GM12878 (cell line): ENCODE results near the gene SEMA7A.

Experiments used
- CUX1 ChIP-seq: IDR thresholded peaks from 2 replicates; pipeline ENCODE4 v1.6.1; 2012; ENCODE audit warnings: improper control_type of control experiment, low read depth, low read length; ENCODE audit not compliant: insufficient replicate concordance
- EGR1 ChIP-seq, 2 experiments: IDR thresholded peaks; 1 replicate in 1 of 2; 2 replicates in 1 of 2; pipeline ENCODE4 v1.6.1; 2011 to 2012; ENCODE audit warnings: low read depth in 2 of 2, low read length in 2 of 2, borderline replicate concordance in 1 of 2, mild to moderate bottlenecking in 1 of 2, moderate library complexity in 1 of 2
- PAX8 ChIP-seq: fragments of 450-650 bp; IDR thresholded peaks from 2 replicates; pipeline ENCODE4 v1.6.1; 2017; ENCODE audit warnings: mild to moderate bottlenecking, moderate library complexity
- POLR2A ChIP-seq: IDR thresholded peaks from 2 replicates; pipeline ENCODE4 v1.6.1; 2011; ENCODE audit warnings: low read depth, mild to moderate bottlenecking, low read length
- RAD21 ChIP-seq: IDR thresholded peaks from 2 replicates; pipeline ENCODE4 v1.6.1; 2011; ENCODE audit warnings: mild to moderate bottlenecking, low read depth, low read length, moderate library complexity; ENCODE audit not compliant: insufficient read depth
- TAF1 ChIP-seq: IDR thresholded peaks from 2 replicates; pipeline ENCODE4 v1.6.1; 2011; ENCODE audit warnings: mild to moderate bottlenecking, low read depth, low read length, borderline replicate concordance
- YY1 ChIP-seq: IDR thresholded peaks from 2 replicates; pipeline ENCODE4 v1.6.1; 2011; ENCODE audit warnings: low read depth, mild to moderate bottlenecking, low read length
- TF ChIP-seq, protein P1 (sequence below): IDR thresholded peaks from 2 replicates; pipeline ENCODE4 v1.6.1; 2012; ENCODE audit warnings: low read depth, low read length, improper control_type of control experiment
- TF ChIP-seq, protein P2 (sequence below), 3 experiments: IDR thresholded peaks in 2 of 3; conservative IDR thresholded peaks in 1 of 3; 2 replicates each; pipeline ENCODE4 v1.5.1; 2011; ENCODE audit warnings: low read depth in 3 of 3, low read length in 3 of 3, mild to moderate bottlenecking in 3 of 3, control low read depth in 2 of 3, moderate library complexity in 2 of 3, inconsistent platforms in 1 of 3, mixed read lengths in 1 of 3; ENCODE audit not compliant: control insufficient read depth in 2 of 3, insufficient read depth in 1 of 3; ENCODE audit errors: extremely low read depth in 1 of 3

GRCh38 chr15:74464897-74465296, 31.1 kb upstream of the SEMA7A start:
- TF ChIP-seq RAD21, result no peak
- TF ChIP-seq, protein P1, sequence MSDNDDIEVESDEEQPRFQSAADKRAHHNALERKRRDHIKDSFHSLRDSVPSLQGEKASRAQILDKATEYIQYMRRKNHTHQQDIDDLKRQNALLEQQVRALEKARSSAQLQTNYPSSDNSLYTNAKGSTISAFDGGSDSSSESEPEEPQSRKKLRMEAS, result no peak
- TF ChIP-seq TAF1, result no peak
- TF ChIP-seq, protein P2, sequence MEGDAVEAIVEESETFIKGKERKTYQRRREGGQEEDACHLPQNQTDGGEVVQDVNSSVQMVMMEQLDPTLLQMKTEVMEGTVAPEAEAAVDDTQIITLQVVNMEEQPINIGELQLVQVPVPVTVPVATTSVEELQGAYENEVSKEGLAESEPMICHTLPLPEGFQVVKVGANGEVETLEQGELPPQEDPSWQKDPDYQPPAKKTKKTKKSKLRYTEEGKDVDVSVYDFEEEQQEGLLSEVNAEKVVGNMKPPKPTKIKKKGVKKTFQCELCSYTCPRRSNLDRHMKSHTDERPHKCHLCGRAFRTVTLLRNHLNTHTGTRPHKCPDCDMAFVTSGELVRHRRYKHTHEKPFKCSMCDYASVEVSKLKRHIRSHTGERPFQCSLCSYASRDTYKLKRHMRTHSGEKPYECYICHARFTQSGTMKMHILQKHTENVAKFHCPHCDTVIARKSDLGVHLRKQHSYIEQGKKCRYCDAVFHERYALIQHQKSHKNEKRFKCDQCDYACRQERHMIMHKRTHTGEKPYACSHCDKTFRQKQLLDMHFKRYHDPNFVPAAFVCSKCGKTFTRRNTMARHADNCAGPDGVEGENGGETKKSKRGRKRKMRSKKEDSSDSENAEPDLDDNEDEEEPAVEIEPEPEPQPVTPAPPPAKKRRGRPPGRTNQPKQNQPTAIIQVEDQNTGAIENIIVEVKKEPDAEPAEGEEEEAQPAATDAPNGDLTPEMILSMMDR (IDR thresholded peaks at IDR 0.05 in 2 of 3, conservative IDR thresholded peaks at IDR 0.05 in 1 of 3; ENCODE audit: control insufficient read depth in 2 of 3, extremely low read depth in 1 of 3, insufficient read depth in 1 of 3, low read depth in 3 of 3, low read length in 3 of 3), result no peak
- no peak for TF ChIP-seq YY1
- TF ChIP-seq POLR2A, result no peak
- no peak for TF ChIP-seq PAX8
- TF ChIP-seq EGR1 (IDR thresholded peaks at IDR 0.05; ENCODE audit: borderline replicate concordance in 1 of 2, low read depth in 2 of 2, low read length in 2 of 2), result no peak
- no peak for TF ChIP-seq CUX1
